NOMO-1 (cell line): Measurements from ENCODE around the gene CFAP119.
"Not testable (repeated sequence)": the region's sequence is repeated elsewhere in the genome, so short reads cannot be mapped to it uniquely, and the experiment has no call there.

Source experiments
- DNase-seq, 2 experiments: peaks; one replicate each; lab custom pipeline; 2025; ENCODE audit not compliant: unreplicated experiment in 2 of 2; lab: John Stamatoyannopoulos, UW

Gene CFAP119

DNA sequence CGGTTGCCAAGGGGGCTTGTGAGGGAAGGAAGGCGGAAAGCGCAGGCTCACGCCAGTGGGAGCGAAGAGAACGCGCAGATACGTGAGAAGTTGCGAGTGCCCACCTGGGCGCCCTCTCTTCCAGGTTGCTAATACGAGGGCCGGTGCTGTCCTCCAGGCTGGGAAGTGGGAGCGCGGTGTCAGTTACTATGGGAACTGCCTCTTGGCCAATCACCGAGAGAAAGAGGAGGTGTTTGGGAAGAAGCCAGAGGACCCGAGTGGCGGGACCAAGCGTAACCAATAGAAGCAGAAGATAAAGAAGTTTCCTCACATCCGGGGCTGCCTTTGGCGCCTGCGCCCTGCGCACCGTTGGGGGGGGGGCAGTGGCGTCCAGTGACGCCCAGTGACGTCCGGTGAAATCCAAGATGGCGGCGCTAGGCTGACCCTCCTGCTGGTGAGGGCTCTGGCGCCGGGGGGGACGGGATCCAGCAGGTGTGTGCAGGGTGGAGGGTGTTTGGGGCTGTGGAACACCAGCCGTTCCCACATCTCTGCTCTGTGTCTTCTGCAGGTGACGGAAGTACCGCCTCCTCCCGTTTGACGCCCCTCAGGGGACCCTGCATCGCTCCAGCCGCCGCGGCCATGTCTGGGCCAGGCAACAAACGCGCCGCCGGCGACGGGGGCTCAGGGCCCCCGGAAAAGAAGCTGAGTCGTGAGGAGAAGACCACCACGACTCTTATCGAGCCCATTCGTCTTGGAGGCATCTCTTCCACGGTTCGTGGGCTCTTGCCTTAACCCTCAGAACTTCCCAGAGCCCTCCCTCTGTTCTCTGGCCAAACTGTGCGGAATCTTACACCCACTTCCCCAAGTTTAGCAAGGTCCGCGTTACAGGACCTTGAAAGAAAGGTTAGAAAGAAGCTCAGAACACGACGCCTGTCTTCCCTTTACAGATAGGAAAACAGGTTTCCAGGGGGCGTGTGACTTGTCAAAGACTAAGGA is at the start of gene CFAP119, which contains the start of gene RNF40:
CFAP119 (minus strand) TSS at position 135 of the 975 bp plus-strand sequence. CDS start 314 bp downstream, outside the sequence.
RNF40 (plus strand) TSS at position 395 of the 975 bp plus-strand sequence; CDS start at position 619, 224 bp downstream.
- DNase-seq: peak; percentile 95 to 97

DNA sequence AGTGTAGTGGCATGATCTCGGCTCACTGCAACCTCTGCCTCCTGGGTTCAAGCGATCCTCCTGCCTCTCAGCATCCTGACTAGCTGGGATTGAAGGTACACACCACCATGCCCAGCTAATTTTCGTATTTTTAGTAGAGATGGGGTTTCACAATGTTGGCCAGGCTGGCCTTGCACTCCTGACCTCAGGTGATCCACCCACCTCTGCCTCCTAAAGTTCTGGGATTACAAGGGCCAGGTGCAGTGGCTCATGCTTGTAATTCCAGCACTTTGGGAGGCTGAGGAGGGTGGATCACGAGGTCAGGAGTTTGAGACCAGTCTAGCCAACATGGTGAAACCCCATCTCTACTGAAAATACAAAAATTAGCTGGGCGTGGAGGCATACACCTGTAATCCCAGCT is 47.8 kb upstream of the CFAP119 start:
- not testable (repeated sequence) for DNase-seq

DNA sequence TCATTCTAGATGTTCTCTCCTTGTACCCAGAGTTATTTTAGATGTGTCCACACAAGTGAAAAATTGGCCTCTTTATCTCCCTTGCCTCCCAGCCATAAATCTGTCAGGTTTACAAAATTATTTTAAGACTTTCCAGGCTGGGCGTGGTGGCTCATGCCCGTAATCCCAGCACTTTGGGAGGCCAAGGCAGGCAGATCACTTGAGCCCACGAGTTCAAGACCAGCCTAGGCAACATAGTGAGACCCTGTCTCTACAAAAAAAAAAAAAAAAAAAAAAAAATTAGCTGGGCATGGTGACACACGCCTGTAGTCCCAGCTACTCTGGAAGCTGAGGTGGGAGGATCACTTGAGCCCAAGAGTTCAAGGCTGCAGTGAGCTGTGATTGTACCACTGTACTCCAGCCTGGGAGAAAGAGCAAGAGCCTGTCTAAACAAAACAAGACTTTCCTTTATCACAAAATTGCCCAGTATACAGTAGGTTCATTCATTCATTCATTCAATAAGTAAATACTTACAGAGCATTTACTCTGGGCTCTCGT is 47.1 kb upstream of the CFAP119 start:
- peak in 1 of 2 experiments; percentile 61 for DNase-seq

DNA sequence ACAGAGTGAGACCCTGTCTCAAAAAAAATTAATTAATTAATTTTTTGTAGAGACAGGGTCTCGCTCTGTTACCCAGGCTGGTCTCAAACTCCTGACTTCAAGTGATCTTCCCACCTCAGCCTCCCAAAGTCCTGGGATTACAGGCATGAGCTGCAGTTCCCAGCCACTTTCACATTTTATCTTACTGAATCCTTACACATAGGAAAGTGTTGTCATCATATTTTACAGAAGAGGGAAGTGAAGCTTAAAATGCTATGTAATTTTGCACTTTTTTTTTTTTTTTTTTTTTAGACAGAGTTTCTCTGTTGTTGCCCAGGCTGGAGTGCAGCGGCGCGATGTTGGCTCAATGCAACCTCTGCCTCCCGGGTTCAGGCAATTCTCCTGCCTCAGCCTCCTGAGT is 46.3 kb upstream of the CFAP119 start:
- peak; percentile 47 to 78 for DNase-seq

DNA sequence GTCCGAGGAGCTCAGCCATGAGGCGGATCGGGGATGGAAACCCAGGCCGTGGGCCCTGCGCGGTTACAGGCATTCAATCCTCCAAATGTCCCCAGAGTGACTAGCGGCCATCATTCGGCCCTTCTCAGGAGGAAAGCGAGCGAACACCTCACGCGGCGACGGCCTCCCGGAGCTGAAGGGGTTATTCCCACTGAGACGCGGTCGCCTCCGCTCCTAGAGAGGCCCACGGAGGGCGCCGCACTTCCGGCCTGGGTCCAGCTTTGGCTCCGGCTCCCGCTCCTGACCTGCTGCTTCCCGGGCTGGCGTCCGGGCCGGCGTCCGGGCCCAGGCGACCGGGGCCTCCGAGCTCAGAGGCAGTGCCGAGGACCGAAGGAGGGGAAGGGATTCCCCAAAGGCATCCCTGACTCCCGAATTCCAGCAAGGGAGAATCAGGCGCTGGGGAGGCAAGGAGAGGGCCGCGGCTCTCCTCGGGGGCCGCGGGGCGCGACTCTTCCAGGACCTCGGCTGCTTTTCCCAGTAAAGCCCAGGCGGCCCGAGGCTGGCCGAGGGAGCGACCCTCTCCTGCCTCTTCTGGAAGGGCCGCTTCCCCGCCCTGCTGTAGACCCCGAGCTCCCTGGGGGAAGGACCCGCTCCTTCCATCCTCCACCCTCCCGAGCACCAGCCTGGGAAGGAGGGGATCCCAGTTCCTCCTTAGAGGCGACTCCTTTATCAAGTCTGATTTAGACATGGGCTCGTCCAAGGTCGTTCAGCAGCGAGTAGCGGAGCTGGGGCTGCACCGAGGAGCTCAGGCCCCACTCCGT is 43.7 kb upstream of the CFAP119 start:
- peak; percentile 36 to 70 for DNase-seq

DNA sequence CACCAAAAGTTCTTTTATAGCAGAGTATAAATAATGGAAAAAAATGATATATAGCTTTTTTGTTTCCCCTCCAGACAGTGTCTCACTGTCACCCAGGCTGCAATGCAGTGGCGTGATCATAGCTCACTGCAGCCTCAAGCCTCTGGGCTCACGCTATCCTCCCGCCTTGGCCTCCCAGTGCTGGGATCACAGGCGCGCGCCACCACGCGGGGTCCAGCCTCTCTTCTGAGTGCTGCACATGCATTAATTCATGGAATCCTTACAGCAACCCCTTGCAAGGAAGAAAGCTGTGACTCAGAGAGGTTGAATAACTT is 43.2 kb upstream of the CFAP119 start:
- DNase-seq: no peak

DNA sequence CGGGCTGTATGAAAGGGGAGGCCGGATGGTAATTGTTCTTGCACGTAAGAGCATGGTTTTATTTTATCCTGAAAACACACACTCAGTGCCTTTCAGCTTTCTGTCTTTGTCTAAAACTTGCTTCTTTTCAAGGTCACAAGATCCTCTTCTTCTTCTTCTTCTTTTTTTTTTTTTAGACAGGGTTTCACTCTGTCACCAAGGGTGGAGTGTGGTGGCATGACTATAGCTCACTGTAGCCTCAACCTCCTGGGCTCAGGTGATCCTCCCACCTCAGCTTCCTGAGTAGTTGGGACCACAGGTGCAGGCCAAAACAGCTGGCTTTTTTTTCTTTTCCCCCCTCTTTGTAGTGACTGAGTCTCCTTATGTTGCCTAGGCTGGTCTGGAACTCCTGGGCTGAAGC is 41.1 kb upstream of the CFAP119 start:
- DNase-seq: no peak

DNA sequence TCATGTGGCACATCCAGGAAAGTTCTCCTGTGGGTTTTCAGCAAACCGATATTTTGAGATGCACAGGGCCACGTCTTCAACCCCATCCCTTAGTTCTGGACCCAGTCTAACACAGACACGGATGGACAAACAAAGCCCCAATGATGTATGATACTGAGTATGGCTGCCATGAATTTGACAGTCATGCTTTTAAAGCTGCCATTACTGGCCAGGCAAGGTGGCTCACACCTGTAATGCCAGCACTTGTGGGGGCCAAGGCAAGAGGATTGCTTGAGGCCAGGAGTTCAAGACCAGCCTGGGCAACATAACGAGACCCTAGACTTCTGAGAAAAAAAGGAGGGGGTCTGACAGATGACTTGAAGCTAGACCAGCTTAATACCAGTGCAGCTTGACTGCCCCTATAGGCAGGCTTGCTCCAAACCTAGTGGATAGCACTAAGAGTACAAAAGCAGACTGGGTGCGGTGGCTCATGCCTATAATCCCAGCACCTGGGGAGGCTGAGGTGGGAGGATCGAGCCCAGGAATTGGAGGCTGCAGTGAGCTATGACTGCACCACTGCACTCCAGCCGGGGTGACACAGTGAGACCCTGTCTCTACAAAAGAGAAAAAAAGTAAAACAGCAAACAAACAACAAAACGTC is 35.9 kb upstream of the CFAP119 start:
- no peak for DNase-seq

DNA sequence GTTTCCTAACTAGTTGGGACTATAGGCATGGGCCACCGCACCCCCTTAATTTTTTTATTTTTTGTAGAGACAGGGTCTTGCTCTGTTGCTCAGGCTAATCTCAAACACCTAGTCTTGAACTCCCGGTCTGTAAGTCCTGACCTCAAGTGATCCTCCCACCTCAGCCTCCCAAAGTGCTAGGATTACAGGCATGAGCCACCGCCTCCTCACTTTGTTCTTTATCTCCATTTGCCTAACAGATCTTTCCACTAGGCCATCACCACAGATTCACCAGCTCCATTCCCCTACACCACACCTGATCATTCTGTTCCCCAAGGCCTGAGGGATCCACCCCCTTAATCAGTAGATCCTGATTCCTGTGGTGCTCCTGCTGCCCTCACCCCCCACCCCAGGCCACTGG is 32.8 kb upstream of the CFAP119 start:
- DNase-seq: no peak

DNA sequence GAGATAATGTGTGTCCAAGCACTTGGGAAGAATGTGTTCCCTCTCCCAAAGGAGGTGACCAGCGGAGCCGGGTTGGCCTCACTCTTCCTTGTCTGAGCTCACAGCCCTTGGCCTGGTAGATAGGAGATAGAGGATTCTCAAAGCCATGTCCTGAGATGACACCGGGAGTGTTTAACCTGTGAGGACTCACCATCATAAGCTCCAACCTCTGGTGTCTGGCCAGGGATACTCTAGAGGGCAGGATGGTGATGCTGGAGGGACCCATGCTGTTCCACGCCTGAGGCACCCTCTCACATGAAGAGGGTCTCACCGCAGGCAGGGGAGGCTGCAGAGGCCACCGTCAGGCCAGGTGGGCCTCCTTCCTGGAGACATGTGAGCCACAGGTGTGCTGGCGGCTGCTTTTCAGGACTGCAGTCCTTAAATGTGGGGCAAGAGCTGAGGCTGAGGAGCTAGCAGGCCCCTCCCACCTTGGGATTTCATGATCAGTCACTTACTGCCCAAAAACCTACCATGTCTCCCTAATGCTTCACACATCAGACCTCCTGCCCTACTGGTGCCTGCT is 31.7 kb upstream of the CFAP119 start:
- no peak for DNase-seq

DNA sequence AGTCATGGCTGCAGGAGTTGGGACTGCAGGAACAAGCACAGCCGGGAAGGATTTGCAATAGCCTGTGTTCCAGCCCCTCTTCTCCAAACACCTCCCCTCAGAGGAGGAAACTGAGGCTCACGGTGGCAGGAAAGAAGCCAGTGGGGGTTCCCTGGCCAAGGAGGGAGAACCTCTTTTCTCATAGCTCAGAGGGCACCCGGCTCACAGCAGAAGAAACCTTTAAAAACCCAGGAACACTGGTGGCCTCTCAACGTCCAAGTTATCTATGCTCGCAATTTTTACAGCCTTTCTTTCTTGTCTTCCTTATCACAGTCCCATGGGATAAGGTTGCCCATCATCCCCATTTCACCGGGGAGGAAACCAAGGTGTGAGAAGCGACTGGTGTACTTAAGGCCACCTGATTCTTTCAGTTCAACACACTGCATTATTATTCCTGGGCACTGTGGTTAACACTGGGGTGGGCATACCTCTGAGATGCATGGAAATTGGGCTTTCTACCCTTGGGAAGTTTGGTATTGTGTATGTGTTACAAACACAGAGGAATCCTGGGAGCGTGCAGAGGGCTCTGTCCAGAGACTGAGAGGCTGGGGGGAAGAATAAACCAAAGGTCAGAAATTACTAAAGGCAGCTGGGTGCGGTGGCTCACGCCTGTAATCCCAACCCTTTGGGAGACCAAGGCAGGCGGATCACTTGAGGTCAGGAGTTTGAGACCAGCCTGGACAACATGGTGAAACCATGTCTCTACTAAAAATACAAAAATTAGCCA is 25.9 kb upstream of the CFAP119 start:
- no peak for DNase-seq

DNA sequence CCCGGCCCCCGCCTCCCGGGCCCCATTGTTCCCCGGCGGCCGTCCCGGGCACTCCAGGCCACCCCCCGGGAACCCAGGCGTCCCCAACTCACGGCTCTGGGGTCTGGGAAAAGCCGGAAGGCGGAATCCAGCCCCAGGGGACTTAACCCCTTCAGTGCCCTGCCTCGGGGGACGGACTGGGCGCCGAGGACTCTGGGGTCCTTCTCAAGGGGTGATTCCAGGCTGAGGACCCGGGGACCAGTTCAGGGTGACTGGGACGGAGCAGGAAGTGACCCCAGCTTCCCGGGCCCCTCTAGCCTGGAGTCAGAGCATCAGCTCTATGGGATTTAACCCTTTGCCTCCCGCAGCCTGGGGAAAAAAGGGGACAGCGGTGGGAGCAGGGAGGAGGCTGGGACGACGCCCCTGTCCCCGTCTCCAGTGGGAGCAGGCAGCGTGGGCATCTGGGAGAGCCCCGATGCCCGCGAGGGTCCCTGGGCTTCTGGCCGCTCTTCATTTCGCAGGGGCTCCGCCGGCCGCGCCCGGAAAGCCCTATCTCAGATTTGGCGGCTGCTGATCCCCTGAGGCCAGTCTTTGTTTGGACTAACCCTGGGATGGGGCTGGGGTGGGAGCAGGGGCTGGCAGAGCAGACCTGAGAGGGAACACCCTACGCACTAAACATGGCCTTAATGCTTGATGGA is 25.2 kb upstream of the CFAP119 start, which contains the start of gene ZNF629:
ZNF629 (minus strand) TSS at position 270 of the 677 bp plus-strand sequence. CDS start 2,723 bp downstream, outside the sequence.
- DNase-seq: no peak

DNA sequence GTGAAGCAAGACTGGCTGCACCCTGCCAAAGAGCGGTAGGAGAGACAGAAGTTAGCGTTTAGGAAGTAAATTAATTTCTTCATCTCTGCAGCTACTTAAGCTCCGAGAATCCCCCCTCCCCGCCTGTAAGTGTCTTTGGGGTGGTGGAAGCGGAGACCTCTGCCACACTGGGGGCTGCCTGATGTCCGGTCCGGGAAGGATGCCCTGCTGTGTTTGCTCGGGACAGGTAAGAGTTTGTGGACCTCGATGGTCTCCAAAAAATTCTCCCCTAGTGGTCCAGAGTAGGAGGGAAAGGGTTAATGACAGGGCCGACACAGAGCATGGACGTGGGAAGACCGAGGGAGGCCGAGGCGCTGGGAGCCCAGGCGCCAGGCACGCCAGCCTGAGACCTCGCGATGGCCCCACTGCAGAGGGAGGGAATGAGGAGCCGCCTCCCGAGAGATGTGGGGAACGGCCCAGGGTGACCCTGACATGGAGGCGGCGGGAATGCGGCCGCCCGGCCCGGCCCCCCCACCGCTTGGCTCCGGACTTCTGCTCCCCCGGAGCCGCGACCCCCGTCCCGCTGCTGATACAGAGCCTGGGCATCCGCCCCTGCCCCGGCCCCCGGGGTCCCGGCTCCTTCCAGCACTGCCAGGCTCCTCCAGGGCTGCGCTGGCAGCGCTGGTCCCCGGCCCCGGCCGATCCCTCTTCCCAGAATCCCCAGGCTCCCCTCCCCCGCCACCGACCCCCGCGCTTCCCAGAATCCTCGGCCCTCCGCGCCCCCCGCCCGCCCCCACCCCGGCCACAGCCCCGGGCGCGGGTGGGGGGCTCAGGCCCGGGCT is 24.5 kb upstream of the CFAP119 start:
- DNase-seq: peak in 1 of 2 experiments; percentile 25

DNA sequence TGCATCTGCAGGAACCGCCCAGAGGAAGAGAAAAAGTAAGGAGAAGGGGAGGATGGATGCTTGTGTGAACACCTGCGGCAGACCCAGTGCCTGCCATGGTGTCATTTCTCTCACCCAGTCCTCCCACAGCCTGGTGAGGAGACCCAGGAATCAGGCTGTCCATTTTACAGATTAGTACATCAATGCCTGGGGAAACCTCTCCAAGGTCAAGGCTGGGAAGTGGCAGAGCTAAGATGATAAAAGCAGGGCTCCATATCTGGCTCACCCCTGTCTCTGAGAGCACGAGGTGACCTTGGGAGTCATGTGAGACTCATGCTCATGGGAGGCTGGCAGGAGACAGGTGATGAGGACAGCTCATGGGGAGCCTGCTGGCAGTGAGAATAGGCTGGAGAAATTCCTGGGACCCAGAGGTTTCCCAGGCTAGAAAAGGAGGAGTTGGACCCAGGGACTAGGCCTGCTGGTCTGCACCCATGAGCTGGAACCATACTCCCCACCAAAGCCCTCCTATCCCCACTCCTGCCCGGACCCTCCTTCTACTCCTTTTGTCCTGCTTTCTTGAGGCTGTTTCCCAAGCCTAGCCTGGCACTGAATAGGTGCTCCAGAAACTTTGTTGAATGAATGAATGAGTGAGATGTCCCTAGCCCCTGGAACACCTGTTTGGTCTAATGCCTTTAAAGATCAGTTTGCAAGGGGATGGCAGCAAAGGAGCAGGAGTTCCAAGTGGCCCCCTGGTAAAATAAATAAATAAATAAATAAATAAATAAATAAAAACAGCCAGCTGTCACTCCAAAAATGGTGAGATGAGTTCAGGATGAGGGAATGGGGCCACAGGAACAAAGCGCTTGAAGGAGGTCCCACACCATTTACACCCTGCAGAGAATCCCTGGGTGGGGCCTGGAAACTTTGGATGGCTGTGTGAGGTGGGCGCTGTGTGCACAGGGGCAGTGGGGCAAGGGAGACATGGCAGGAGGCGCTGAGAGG is 23.6 kb upstream of the CFAP119 start:
- DNase-seq: no peak

DNA sequence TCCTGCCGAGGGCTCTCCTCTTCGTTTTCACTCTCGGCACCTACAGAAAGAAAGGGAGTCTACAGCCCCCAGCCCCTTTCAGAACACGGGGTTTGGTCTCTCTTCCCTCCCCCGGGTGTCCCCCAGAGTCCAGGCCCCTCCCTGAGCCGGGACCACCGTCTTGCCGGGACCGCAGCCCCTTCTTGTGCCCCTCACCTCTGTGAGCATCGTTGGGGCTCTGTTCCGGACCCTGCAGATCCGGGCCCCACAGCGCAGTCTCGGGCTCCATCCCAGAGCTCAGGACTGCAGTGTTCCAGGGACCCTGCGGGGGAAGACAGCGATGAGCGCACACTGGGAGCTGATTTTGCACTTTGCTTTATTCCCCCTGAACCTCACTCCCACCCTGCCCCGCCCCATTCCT is 22.4 kb upstream of the CFAP119 start:
- no peak for DNase-seq

DNA sequence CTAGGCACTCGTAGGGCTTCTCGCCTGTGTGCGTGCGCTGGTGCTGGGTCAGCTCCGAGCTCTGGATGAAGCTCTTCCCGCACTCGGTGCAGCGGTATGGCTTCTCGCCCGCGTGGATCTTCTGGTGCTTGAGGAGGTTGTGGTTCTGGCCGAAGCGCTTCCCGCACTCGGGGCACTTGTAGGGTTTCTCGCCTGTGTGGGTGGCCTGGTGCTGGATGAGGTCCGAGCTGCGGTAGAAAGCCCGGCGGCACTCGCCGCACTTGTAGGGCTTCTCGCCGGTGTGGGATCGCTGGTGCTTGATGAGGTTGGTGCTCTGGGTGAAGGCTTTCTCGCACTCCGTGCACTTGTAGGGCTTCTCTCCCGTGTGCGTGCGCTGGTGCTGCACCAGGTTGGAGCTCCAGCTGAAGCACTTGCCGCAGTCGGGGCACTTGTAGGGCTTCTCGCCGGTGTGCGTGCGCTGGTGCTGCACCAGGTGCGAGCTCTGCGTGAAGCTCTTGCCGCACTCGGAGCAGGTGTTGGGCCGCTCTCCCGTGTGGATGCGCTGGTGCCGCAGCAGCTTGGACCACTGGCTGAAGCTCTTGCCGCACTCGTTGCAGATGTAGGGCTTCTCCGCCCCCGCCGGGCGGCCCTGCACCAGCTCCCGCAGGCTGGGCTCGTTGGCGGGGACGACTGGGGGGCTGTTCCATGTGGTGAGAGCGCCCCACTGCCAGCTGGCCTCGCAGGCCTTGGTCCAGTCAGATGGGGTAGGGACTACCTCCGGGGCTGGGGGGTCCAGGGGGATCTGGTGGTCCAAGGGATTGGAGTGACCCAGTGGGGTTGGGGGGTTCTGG is 21.6 kb upstream of the CFAP119 start:
- DNase-seq: no peak
